Fibroblast of mammary gland (primary cell): ENCODE measurements around the gene ANKRD60.

Source experiments
- DNase-seq: peaks from one replicate; pipeline ENCODE4 v3.0.0-alpha.2; 2010; ENCODE audit warnings: low read depth
- H3K4me3 ChIP-seq: 2 replicates; pipeline ENCODE4 v1.5.1; 2011; ENCODE audit warnings: low read depth, mild to moderate bottlenecking, low read length, moderate library complexity; ENCODE audit not compliant: control insufficient read depth
- TF ChIP-seq, protein P1 (sequence below): conservative IDR thresholded peaks from 2 replicates; pipeline ENCODE4 v1.5.1; 2011; ENCODE audit warnings: low read depth, low read length, inconsistent platforms; ENCODE audit not compliant: control insufficient read depth, insufficient read depth

The ANKRD60 gene

DNA sequence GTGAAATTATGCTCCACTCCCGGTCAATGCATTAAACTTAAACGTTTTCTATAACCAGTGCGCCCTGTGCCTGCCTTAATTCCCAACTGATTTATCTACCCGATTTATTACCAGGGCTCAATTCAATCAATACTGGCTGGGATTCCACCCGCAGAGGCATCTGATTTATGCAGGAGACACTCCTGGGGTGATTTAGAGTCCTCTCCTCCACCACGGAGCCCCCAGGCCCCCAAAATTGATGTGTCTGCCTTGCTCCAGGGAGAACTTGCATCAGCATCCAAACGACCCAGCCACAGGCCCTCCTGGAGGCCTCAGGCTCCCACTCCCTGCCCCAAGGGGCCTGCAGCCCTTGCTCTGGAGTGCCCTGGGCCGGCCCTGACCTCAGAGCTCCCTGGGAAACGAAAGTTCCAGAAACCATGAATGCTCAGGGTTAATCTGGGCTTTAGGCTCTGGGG, 29.5 kb downstream of the ANKRD60 start:
- H3K4me3 ChIP-seq: no peak overlapping the region
- TF ChIP-seq, protein P1, sequence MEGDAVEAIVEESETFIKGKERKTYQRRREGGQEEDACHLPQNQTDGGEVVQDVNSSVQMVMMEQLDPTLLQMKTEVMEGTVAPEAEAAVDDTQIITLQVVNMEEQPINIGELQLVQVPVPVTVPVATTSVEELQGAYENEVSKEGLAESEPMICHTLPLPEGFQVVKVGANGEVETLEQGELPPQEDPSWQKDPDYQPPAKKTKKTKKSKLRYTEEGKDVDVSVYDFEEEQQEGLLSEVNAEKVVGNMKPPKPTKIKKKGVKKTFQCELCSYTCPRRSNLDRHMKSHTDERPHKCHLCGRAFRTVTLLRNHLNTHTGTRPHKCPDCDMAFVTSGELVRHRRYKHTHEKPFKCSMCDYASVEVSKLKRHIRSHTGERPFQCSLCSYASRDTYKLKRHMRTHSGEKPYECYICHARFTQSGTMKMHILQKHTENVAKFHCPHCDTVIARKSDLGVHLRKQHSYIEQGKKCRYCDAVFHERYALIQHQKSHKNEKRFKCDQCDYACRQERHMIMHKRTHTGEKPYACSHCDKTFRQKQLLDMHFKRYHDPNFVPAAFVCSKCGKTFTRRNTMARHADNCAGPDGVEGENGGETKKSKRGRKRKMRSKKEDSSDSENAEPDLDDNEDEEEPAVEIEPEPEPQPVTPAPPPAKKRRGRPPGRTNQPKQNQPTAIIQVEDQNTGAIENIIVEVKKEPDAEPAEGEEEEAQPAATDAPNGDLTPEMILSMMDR: no peak
- no peak for DNase-seq

DNA sequence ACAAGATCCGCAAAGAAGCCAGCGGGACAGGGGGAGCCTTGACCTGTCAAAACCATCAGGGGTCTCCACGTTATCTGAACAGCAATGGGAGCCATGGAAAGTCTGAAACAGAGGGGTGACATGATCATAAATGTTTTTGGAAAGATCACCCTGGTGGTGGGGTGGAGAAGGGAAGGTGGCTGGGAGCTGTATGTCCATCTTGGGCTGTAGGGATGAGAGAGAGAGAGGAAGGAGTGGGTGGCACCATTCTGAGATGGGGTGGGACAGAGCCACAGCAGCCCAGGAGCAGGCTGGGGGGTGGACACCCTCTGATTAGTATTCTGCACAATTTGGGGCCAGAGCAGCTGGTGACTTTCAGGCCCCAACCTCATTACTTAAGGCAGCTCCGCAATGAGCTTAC, 30.1 kb downstream of the ANKRD60 start:
- no peak overlapping the region for H3K4me3 ChIP-seq
- DNase-seq: no peak
- TF ChIP-seq, protein P1: no peak

DNA sequence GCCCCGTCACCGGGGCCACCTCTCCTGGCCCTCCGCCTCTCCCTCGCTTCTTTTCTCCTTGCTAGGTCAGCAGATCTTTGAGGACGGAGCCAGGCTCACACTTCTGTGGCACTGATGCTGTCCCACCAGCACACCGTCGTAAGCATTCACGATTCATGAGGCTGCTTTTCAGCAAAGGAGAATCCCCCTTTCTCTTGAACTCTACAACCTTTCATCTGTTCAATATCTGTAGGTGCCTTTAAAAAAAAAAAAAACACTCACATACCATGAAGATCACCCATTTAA, 31.3 kb downstream of the ANKRD60 start:
- no peak for DNase-seq
- TF ChIP-seq, protein P1: no peak

DNA sequence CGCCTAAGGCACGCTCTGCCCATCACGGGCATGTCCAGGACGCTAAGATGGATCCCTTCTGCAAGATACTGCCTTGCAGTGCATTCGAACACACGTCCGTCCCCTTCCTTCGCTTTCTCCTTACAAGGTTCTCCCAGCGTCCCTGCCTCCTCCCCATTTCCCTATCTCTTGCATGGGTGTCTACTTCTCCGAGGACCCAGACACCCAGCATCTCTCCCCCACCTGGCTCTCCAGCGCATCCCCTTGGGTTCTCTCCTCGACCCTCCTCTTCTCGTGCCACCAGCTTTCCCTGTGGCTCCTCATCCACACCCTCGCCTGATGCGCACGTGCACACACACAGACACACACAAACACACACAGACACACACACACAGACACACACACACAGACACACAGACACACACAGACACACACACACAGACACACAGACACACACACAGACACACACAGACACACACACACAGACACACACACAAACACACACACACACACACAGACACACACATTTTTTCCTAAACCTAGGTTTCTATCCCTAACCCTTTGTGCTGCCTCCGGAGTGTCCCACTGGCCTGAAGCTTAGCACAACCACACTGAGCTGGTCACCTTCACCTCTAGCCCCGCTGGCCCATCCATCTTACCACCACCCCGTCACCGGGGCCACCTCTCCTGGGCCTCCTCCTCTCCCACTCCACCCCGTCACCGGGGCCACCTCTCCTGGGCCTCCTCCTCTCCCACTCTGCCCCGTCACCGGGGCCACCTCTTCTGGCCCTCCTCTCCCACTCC, 31.9 kb downstream of the ANKRD60 start:
- TF ChIP-seq, protein P1: no peak
- DNase-seq: no peak
- no peak overlapping the region for H3K4me3 ChIP-seq

More for the DNA sequence above, 31.3 kb downstream of the ANKRD60 start:
- H3K4me3 ChIP-seq: no peak overlapping the region

DNA sequence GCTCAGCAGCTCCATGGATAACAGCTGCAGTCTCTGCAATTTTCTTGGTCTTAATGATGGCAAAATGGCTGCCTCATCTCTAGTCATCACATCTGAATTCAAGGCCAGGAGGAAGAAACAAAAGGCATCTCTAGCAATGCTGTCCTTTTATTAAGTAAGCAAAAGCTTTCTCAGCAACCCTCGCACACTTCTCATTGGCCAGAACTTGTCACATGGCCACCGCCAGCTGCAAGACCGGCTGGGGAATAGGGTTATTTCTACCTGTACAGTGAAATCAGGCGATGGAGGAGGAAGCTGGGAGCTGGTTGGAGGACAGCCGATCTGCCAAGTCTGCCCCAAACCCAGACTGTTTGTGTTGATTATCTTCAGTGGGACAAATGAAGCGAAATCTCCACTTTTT, 33.4 kb downstream of the ANKRD60 start:
- DNase-seq: no peak
- TF ChIP-seq, protein P1: no peak
- no peak overlapping the region for H3K4me3 ChIP-seq

DNA sequence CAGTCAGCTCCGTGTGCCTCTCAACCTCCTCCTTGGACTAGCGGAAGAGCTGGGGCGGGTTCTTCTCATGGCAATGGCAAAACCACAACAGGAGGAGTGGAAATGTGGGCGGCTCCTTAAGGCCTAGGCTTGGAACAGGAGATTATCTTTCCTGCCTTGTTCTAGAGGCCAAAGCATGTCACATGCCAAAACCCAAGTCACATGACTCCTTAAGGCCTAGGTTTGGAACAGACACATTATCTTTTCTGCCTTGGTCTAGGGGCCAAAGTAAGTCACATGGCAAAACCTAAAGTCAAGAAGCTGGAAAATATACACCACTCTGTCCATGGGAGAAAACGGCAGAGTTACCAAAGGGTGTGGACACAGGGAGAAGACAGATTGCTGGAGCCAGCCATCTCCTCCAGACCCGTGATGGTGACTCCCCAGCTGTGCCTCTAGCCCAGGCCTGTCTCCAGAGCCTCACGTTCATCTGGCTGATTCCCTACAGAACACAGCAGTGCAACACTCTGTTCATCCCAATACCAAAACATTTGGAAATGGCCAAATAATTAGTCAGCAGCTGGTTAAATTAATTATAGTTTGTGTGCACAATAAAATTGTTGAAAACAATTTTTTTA, 34.2 kb downstream of the ANKRD60 start:
- peak; percentile 35 for DNase-seq
- TF ChIP-seq, protein P1: no peak
- no peak overlapping the region for H3K4me3 ChIP-seq
